Astrocyte (in vitro differentiated cells and primary cell): ENCODE measurements around the gene OR10J1.

Source experiments
- CTCF ChIP-seq: IDR thresholded peaks from 2 replicates; pipeline ENCODE4 v1.5.1; 2011; ENCODE audit warnings: low read depth, mild to moderate bottlenecking, inconsistent platforms, low read length, moderate library complexity; ENCODE audit not compliant: insufficient read depth
- EZH2 ChIP-seq: IDR thresholded peaks from 2 replicates; pipeline ENCODE4 v1.6.1; 2012; ENCODE audit warnings: mild to moderate bottlenecking, low read length, inconsistent platforms; ENCODE audit not compliant: insufficient read depth

GRCh38 chr1:159421821-159422220 lies 17.7 kb upstream of the OR10J1 start:
- TF ChIP-seq CTCF (no peak), EZH2 (no peak)
